CD1c-positive myeloid dendritic cell (primary cell): Measurements from ENCODE around the gene PDGFD.

Experiments used
- DNase-seq: peaks from one replicate; pipeline ENCODE4 v3.0.0-alpha.2; 2016; ENCODE audit errors: extremely low spot score

PDGFD gene

GRCh38 chr11:103887001-103887658 lies 276.8 kb downstream of the PDGFD start:
- DNase-seq = no peak

GRCh38 chr11:103883856-103884255 lies 280.1 kb downstream of the PDGFD start:
- DNase-seq = no peak

GRCh38 chr11:103883291-103883690 lies 280.7 kb downstream of the PDGFD start:
- no peak for DNase-seq

- no peak for DNase-seq
Measured at GRCh38 chr11:103881584-103881983, 282.4 kb downstream of the PDGFD start.

GRCh38 chr11:103880968-103881367 lies 283.0 kb downstream of the PDGFD start:
- no peak for DNase-seq

GRCh38 chr11:103878646-103879045 lies 285.3 kb downstream of the PDGFD start:
- peak; percentile 41 for DNase-seq

- DNase-seq = no peak
Measured at GRCh38 chr11:103877221-103877620, 286.7 kb downstream of the PDGFD start.

- no peak for DNase-seq
Measured at GRCh38 chr11:103875855-103876510, 288.0 kb downstream of the PDGFD start.

- DNase-seq = no peak
Measured at GRCh38 chr11:103872748-103873147, 291.2 kb downstream of the PDGFD start.

GRCh38 chr11:103871923-103872551 lies 291.9 kb downstream of the PDGFD start:
- no peak for DNase-seq

GRCh38 chr11:103870821-103871309 lies 293.1 kb downstream of the PDGFD start:
- no peak for DNase-seq

GRCh38 chr11:103867481-103867880 lies 296.5 kb downstream of the PDGFD start:
- no peak for DNase-seq

- no peak for DNase-seq
Measured at GRCh38 chr11:103863497-103863896, 300.4 kb downstream of the PDGFD start.

- no peak for DNase-seq
Measured at GRCh38 chr11:103862802-103863174, 301.2 kb downstream of the PDGFD start.

GRCh38 chr11:103862094-103862801 lies 301.7 kb downstream of the PDGFD start:
- no peak for DNase-seq
